Osteoblast (primary cell): ENCODE measurements around the gene MPV17L2. TPM values are rescaled to one million over a fixed set of nuclear protein-coding genes. Genes with fewer than 3 reads are reported as not detected.

ENCODE experiments used
- DNase-seq: peaks from one replicate; pipeline ENCODE4 v3.0.0; 2011; ENCODE audit warnings: low spot score, mixed read lengths; ENCODE audit not compliant: insufficient read length; ENCODE audit errors: missing footprints
- H2AFZ ChIP-seq: 2 replicates; pipeline ENCODE4 v1.6.0; 2011; ENCODE audit warnings: mild to moderate bottlenecking, low read length
- H3K27ac ChIP-seq: 2 replicates; pipeline ENCODE4 v1.5.1; 2011; ENCODE audit warnings: mild to moderate bottlenecking, low read depth, low read length, moderate library complexity
- H3K27me3 ChIP-seq: 2 replicates; pipeline ENCODE4 v1.6.0; 2012; ENCODE audit warnings: mild to moderate bottlenecking, control low read depth, inconsistent platforms, low read length, moderate library complexity; ENCODE audit not compliant: insufficient read depth
- H3K36me3 ChIP-seq: 2 replicates; pipeline ENCODE4 v1.5.1; 2011; ENCODE audit warnings: mild to moderate bottlenecking, low read length, control low read depth, moderate library complexity; ENCODE audit not compliant: insufficient read depth
- H3K4me1 ChIP-seq: 2 replicates; pipeline ENCODE4 v1.5.1; 2011; ENCODE audit warnings: mild to moderate bottlenecking, low read length, control low read depth, moderate library complexity; ENCODE audit not compliant: insufficient read depth
- H3K4me2 ChIP-seq: 2 replicates; pipeline ENCODE4 v1.6.0; 2011; ENCODE audit warnings: mild to moderate bottlenecking, low read length; ENCODE audit not compliant: insufficient read depth
- H3K4me3 ChIP-seq: fragments of 200-600 bp; sonication (generic); 3 replicates; pipeline ENCODE4 v1.5.1; 2012; ENCODE audit warnings: mild to moderate bottlenecking, low read length, inconsistent platforms; ENCODE audit not compliant: insufficient read depth
- H3K79me2 ChIP-seq: 2 replicates; pipeline ENCODE4 v1.6.0; 2012; ENCODE audit warnings: mild to moderate bottlenecking, low read length, control low read depth, inconsistent platforms; ENCODE audit not compliant: insufficient read depth
- H3K9me3 ChIP-seq: 2 replicates; pipeline ENCODE4 v1.5.1; 2011; ENCODE audit warnings: low read depth, low read length, control low read depth
- H4K20me1 ChIP-seq: 2 replicates; pipeline ENCODE4 v1.6.0; 2012; ENCODE audit warnings: mild to moderate bottlenecking, low read length, control low read depth; ENCODE audit not compliant: insufficient read depth
- total RNA-seq: library from RNA; depleted of rRNA; stranded (reverse); fragments of >200 nt; gene quantifications from 2 replicates; pipeline ENCODE4 v1.2.3, GENCODE V29; 2012
- TF ChIP-seq, protein P1 (sequence below): IDR thresholded peaks from 2 replicates; pipeline ENCODE4 v1.5.1; 2011; ENCODE audit warnings: mild to moderate bottlenecking, low read depth, low read length, moderate library complexity; ENCODE audit errors: extremely low read depth

Gene MPV17L2
- total RNA-seq, 1 donor, result 8.3 TPM

GRCh38 chr19:18204394-18205199 lies 11.6 kb downstream of the MPV17L2 start:
- TF ChIP-seq, protein P1, sequence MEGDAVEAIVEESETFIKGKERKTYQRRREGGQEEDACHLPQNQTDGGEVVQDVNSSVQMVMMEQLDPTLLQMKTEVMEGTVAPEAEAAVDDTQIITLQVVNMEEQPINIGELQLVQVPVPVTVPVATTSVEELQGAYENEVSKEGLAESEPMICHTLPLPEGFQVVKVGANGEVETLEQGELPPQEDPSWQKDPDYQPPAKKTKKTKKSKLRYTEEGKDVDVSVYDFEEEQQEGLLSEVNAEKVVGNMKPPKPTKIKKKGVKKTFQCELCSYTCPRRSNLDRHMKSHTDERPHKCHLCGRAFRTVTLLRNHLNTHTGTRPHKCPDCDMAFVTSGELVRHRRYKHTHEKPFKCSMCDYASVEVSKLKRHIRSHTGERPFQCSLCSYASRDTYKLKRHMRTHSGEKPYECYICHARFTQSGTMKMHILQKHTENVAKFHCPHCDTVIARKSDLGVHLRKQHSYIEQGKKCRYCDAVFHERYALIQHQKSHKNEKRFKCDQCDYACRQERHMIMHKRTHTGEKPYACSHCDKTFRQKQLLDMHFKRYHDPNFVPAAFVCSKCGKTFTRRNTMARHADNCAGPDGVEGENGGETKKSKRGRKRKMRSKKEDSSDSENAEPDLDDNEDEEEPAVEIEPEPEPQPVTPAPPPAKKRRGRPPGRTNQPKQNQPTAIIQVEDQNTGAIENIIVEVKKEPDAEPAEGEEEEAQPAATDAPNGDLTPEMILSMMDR, result no peak
- H2AFZ ChIP-seq, result peak overlapping the region; percentile 69
- H3K27ac ChIP-seq, result peak overlapping the region; percentile 97
- peaks cover 16% of the 10 kb centered on the region for H3K79me2 ChIP-seq
- no peak for DNase-seq
- H4K20me1 ChIP-seq, result peaks cover 14% of the 10 kb centered on the region
- peaks cover 2% of the 10 kb centered on the region for H3K36me3 ChIP-seq
- H3K4me2 ChIP-seq, result peak overlapping the region; percentile 82
- peak overlapping the region; percentile 81 for H3K4me3 ChIP-seq
- peaks cover 24% of the 10 kb centered on the region for H3K4me1 ChIP-seq
- H3K9me3 ChIP-seq, result no peaks in the 10 kb centered on the region
- H3K27me3 ChIP-seq, result no peaks in the 10 kb centered on the region

- Histone ChIP-seq H3K79me2 (peaks cover 16% of the 10 kb centered on the region), H4K20me1 (peaks cover 14% of the 10 kb centered on the region), H2AFZ (peak overlapping the region; percentile 69), H3K27ac (peak overlapping the region; percentile 97), H3K27me3 (no peaks in the 10 kb centered on the region), H3K4me3 (peak overlapping the region; percentile 81), H3K4me1 (peaks cover 24% of the 10 kb centered on the region), H3K4me2 (peak overlapping the region; percentile 82), H3K36me3 (peaks cover 1% of the 10 kb centered on the region), H3K9me3 (no peaks in the 10 kb centered on the region)
- DNase-seq, result peak; percentile 93
- TF ChIP-seq, protein P1, result no peak
These were observed 12.3 kb downstream of the MPV17L2 start for GRCh38 chr19:18205200-18205892.

DNA sequence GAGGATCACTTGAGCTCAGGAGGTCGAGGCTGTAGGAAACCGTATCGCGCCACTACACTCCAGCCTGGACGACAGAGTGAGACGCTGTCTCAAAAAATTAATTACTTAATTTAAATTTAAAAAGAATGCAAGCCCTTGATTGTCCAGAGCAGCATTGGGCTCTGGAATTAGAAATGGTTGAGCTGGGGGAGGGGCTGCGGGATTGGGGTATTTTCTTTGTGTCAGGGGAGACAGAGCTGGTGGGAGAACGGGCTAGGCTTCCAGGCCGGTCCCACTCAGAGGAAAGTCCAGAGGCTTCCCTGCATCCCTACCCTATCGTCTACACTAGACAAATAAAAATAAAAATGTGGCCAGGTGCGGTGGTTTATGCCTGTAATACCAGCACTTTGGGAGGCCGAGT lies 13.0 kb downstream of the MPV17L2 start:
- peaks cover 24% of the 10 kb centered on the region for H3K4me1 ChIP-seq
- no peaks in the 10 kb centered on the region for H3K27me3 ChIP-seq
- H3K9me3 ChIP-seq, result no peaks in the 10 kb centered on the region
- no peak for DNase-seq
- H3K4me2 ChIP-seq, result peak overlapping the region; percentile 82
- peaks cover 14% of the 10 kb centered on the region for H4K20me1 ChIP-seq
- H3K27ac ChIP-seq, result peak overlapping the region; percentile 97
- H3K4me3 ChIP-seq, result no peak overlapping the region
- no peak overlapping the region for H2AFZ ChIP-seq
- no peaks in the 10 kb centered on the region for H3K36me3 ChIP-seq
- TF ChIP-seq, protein P1, result no peak
- peaks cover 16% of the 10 kb centered on the region for H3K79me2 ChIP-seq
